ENCODE results near the gene TMEM205.

GRCh38 chr19:11321191-11322126, 24.6 kb downstream of the TMEM205 start:
- TF ChIP-seq POLR2A (IDR thresholded peaks at IDR 0.05) = no peak
- no peak for TF ChIP-seq CTCF (IDR thresholded peaks at IDR 0.05)

Measured in lower leg skin (tissue), 3 donors.